ENCODE measurements around the gene HAUS5. TPM values are rescaled to one million over a fixed set of nuclear protein-coding genes. Genes with fewer than 3 reads are reported as not detected.

HAUS5 gene
- polyA plus RNA-seq, 1 donor (not counting 4 experiments of a cell fraction or from before 2014, with no cell fraction given): 3.7 TPM

GRCh38 chr19:35563207-35563829, 49.2 kb upstream of the HAUS5 start, which contains the start of gene ATP4A:
Gene ATP4A (minus strand): TSS chr19:35563658. CDS start chr19:35563629, 29 bp downstream.
- FAIRE-seq (no peak), DNase-seq (ENCODE audit: low read depth, low spot score) (no peak)
- no peak within 1 kb of the TSS for H3K4me2 ChIP-seq (ENCODE audit: control insufficient read depth, extremely low read depth, insufficient read depth, low read depth, low read length)
- H3K36me3 ChIP-seq (ENCODE audit: control insufficient read depth in 2 of 2, extremely low read depth in 1 of 2, insufficient read depth in 2 of 2, low read length in 2 of 2): no peaks in the 10 kb centered on the region
- H4K20me1 ChIP-seq (ENCODE audit: control insufficient read depth, extremely low read depth, insufficient read depth, low read length): no peaks in the 10 kb centered on the region
- no peak within 1 kb of the TSS for H2AFZ ChIP-seq (ENCODE audit: control insufficient read depth, low read length)
- dilution Hi-C loops (cut with MboI; ENCODE audit: extremely low pct_ligation_motif_present, low sequenced_read_pairs): no loop called here
- H3K9me3 ChIP-seq (ENCODE audit: control insufficient read depth, low read depth, low read length): no peaks in the 10 kb centered on the region
- no peaks in the 10 kb centered on the region for H3K9me1 ChIP-seq (ENCODE audit: control insufficient read depth, extremely low read depth, insufficient read depth, low read length)
- no peak within 1 kb of the TSS for H3K4me3 ChIP-seq (ENCODE audit: control insufficient read depth in 2 of 3, extremely low read depth in 1 of 3, insufficient read depth in 2 of 3, low read depth in 1 of 3, low read length in 3 of 3)
- H3K27me3 ChIP-seq (ENCODE audit: control insufficient read depth, extremely low read depth, insufficient read depth, low read length): peaks cover 22% of the 10 kb centered on the region
- no peak within 1 kb of the TSS for H3K9ac ChIP-seq (ENCODE audit: control insufficient read depth, extremely low read depth, insufficient read depth, low read length)
- TF ChIP-seq, protein P1, sequence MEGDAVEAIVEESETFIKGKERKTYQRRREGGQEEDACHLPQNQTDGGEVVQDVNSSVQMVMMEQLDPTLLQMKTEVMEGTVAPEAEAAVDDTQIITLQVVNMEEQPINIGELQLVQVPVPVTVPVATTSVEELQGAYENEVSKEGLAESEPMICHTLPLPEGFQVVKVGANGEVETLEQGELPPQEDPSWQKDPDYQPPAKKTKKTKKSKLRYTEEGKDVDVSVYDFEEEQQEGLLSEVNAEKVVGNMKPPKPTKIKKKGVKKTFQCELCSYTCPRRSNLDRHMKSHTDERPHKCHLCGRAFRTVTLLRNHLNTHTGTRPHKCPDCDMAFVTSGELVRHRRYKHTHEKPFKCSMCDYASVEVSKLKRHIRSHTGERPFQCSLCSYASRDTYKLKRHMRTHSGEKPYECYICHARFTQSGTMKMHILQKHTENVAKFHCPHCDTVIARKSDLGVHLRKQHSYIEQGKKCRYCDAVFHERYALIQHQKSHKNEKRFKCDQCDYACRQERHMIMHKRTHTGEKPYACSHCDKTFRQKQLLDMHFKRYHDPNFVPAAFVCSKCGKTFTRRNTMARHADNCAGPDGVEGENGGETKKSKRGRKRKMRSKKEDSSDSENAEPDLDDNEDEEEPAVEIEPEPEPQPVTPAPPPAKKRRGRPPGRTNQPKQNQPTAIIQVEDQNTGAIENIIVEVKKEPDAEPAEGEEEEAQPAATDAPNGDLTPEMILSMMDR (optimal IDR thresholded peaks at IDR 0.05 in 1 of 3, IDR thresholded peaks at IDR 0.05 in 1 of 3, conservative IDR thresholded peaks at IDR 0.05 in 1 of 3; ENCODE audit: extremely low read depth in 1 of 3, insufficient read depth in 2 of 3, low read length in 3 of 3): no peak
- H3K27ac ChIP-seq (ENCODE audit: control insufficient read depth, insufficient read depth, low read length): no peak within 1 kb of the TSS
- H3K4me1 ChIP-seq (ENCODE audit: control insufficient read depth, extremely low read depth, insufficient read depth, low read length): no peaks in the 10 kb centered on the region
- no peaks in the 10 kb centered on the region for H3K79me2 ChIP-seq (ENCODE audit: control insufficient read depth, insufficient read depth, low read length)

- dilution Hi-C loops (cut with MboI; ENCODE audit: extremely low pct_ligation_motif_present, low sequenced_read_pairs): no loop called here
- no peaks in the 10 kb centered on the region for H3K4me1 ChIP-seq (ENCODE audit: control insufficient read depth, extremely low read depth, insufficient read depth, low read length)
- peaks cover 5% of the 10 kb centered on the region for H3K27me3 ChIP-seq (ENCODE audit: control insufficient read depth, extremely low read depth, insufficient read depth, low read length)
- H3K9me3 ChIP-seq (ENCODE audit: control insufficient read depth, low read depth, low read length): no peaks in the 10 kb centered on the region
- TF ChIP-seq, protein P1 (optimal IDR thresholded peaks at IDR 0.05 in 1 of 3, IDR thresholded peaks at IDR 0.05 in 1 of 3, conservative IDR thresholded peaks at IDR 0.05 in 1 of 3; ENCODE audit: extremely low read depth in 1 of 3, insufficient read depth in 2 of 3, low read length in 3 of 3): no peak
- H3K79me2 ChIP-seq (ENCODE audit: control insufficient read depth, insufficient read depth, low read length): no peaks in the 10 kb centered on the region
- no peak overlapping the region for H3K4me2 ChIP-seq (ENCODE audit: control insufficient read depth, extremely low read depth, insufficient read depth, low read depth, low read length)
- H3K9ac ChIP-seq (ENCODE audit: control insufficient read depth, extremely low read depth, insufficient read depth, low read length): no peak overlapping the region
- FAIRE-seq (no peak), DNase-seq (ENCODE audit: low read depth, low spot score) (no peak)
- H3K36me3 ChIP-seq (ENCODE audit: control insufficient read depth in 2 of 2, extremely low read depth in 1 of 2, insufficient read depth in 2 of 2, low read length in 2 of 2): no peaks in the 10 kb centered on the region
- H3K9me1 ChIP-seq (ENCODE audit: control insufficient read depth, extremely low read depth, insufficient read depth, low read length): no peaks in the 10 kb centered on the region
- no peaks in the 10 kb centered on the region for H4K20me1 ChIP-seq (ENCODE audit: control insufficient read depth, extremely low read depth, insufficient read depth, low read length)
- no peak overlapping the region for H3K27ac ChIP-seq (ENCODE audit: control insufficient read depth, insufficient read depth, low read length)
- no peak overlapping the region for H2AFZ ChIP-seq (ENCODE audit: control insufficient read depth, low read length)
- no peak overlapping the region for H3K4me3 ChIP-seq (ENCODE audit: control insufficient read depth in 2 of 3, extremely low read depth in 1 of 3, insufficient read depth in 2 of 3, low read depth in 1 of 3, low read length in 3 of 3)
Observed at GRCh38 chr19:35565016-35565856, 47.3 kb upstream of the HAUS5 start.

Measured in keratinocyte (primary cell).